ENCODE data around the gene APLNR.

APLNR gene

DNA sequence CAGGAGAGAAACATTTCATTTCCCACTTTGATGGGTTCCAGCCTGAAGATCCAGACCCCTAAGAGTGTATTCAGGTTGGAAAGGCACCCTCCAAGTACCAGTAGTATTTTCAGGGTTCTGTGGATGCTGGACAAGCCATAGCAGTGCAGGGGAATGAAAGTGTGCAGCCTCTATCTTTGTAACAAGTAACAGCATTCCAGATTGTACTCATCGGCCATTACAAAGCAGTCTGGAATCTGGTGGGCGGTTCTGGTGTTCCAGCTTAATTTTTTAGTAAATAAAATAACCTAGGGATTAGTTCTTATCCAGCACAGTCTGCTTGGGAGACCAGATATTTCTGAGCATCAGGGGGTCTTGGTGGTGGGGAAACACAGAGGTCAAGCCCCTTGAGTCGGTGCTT lies 22.6 kb downstream of the APLNR start:
- DNase-seq: no peak

DNA sequence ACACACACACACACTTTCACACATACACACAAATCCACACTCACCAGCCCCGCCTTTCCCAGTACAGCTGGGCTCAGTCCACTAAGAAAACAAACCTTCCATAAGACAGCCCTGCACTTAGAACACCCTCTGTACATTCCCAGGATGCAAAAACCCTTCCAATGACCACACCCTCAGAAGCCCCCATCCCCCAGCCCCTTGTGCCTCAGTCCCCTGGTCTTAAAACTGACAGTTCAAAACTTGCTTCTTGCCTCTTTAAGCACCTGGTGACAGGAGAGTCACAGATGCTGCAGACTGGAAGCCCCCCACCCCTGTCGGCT lies 23.0 kb downstream of the APLNR start:
- DNase-seq: no peak

DNA sequence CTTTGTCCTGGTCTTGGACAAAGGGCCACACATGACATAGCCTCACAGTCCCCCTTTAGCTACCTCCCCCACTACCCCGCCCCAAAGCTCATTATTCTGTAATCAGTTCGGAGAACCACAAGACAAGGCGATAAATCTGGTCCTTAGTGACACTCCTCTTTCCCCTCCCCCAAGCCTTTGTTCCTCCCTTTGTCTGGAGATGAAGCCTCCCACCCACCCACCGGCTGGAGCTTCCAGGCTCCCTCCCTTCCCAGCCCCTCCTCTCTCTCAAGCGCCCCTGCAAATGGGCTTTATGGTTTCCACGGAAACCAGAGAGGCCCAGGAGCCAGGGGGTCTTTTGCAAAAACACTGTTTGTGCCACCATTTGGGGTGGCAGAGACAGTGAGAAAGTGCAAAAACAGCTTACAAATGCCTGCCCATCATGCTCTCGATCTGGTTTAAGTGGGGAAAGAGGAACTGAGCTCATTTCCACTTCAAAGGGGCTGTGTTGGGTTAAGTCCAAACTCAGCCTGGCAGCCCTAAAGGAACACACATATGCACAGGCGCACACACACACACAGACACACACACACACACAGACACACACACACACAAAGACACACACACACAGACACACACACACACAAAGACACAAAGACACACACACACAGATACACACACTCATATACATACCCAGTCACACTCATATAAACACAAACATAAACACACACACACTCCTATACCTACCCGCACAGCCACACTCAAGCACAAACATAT lies 23.5 kb downstream of the APLNR start:
- DNase-seq: no peak

DNA sequence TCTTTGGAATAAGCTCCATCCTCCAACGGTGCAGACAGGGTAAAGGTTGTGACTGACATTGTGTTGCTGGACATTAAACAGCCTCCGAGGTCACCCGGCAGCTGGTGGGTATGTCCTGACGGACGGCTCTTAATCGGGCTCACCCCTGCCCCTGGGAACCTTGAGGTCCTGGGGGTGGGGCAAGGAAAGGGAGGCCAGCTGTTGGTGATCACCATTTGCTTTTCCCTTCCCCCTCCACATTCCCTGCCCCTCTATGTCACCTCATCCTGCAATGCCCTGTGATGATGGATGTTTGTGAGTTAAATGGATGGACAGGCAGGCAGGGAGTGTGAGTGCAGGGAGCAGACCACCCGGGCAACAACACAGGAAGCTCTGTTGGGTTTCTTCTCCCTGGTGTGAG lies 26.3 kb downstream of the APLNR start:
- DNase-seq: no peak

DNA sequence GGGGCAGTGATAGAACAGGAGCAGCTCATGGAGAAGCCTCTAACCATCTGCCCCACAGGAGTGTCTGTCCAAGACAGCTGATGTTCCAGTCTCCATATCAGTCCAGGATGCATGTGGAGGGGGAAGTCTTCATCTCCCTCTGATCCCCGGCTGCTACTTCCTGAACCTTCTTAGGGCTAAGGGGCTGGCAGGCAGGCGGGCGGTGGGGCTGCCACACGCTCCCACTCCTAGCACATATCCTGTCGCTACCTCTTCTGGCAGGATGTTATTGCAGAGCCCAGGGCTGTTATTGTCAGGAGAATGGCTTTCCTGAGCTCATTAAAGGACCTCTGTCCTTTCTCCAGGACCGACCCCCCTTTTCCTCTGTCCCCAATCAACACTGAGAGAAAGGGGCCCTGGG lies 29.9 kb downstream of the APLNR start:
- no peak for DNase-seq

DNA sequence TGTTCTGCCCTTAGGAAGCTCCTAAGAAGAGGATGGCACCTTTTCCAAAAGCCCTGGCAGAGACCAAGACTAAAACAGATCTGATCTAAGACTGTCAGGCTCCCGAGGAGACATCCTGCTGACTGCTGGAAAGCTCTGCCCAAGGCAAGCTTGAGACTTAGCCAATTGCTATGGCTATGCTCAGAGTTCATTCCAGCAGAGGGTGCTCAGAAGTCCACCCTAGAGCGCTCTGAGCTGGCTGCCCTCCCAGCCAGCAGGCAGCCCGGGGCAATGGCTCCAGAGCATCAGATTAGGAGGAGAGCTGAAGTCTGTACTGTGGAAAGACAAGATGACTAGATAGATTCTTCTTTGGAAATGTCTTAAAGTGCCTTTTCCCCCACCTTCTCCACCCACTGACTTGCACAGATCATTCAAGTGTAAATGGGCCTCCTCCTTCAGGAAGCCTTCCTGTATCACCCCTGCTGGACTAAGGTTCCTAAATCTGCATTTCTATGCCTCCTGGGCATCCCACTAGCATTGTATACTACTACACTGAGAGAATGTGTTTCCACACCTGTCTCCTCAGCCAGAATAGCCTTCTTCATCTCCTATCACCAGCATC lies 31.9 kb downstream of the APLNR start:
- DNase-seq: no peak

DNA sequence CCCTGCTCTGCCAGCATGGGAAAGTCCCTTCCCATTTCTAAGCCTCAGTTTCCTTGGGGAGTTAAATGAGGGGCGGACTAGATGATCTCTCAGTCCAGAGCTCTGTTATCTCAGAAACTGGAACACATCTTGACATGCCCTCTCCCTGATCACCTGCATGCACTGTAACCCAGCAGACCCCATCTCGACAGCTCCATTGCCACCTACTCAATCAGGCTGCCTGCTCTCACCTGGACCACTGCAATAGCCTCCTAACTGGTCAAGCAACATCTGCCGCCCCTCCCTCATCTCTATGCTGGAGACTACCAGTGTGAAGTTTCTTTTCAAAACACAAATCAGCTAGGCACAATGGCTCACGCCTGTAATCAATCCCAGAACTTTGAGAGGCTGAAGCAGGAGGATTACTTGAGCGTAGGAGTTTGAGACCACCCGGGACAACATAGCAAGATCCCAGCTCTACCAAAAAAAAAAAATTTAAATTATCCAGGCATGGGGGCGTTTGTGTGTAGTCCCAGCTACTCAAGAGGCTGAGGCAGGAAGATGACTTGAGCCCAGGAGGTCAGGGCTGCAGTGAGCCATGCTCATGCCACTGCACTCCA lies 33.1 kb downstream of the APLNR start:
- DNase-seq: no peak

DNA sequence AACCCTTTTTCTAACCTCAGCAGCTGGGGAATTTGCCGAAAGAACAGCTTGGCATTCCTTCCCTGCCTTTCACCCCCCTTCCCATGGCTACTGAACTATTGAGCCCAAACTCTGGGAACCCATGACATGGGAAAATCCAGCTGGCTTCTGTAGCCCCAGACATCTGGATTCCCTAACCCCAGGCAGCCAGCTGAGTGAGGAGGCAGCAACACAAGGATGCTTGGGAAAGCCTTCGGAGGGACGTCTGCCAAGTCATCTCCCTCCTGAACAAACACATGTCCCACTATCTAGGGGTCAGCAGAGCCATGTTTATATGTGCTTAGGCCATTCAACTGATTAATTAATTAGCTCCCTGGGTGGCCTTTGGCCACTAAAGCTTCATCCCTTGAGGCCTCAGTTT lies 33.7 kb downstream of the APLNR start:
- no peak for DNase-seq

DNA sequence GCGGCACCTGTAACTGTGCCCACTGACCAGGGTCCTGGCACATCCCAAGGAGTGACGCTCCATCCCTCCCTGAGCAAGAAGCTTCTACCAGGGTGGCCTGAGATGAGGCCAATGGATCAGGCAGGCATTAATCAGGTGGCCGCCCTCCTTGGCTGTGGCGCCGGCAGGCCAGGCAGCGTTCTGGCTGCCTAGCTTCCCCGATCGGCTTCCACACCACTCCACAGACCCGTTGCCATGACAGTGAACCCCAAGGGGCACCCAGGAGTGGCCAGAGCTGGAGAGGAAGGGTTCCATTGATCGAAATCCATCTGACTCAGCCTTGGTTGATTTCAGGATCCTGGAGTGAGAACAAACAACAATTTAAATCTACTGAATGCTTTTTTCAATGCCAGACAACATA lies 34.8 kb downstream of the APLNR start:
- DNase-seq: no peak

DNA sequence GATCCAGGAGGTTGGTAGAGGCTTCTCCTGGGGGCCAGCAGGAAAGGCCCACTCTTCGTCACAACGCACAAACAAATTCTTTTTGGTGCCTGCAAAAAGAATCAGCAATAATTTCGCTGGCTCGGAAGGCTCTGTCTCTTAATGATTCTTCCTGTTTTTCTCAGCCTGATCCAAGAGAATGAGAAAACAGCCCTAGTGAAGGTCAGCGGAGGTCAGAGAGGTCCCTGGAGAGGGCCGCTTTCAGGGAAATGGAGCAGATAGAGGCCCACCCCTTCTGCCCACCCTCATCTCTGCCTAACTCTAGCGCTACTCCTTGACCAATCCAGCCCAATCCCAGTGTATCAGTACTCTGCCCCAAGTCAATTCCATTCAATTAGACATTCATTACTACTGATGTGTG lies 36.1 kb downstream of the APLNR start:
- no peak for DNase-seq

DNA sequence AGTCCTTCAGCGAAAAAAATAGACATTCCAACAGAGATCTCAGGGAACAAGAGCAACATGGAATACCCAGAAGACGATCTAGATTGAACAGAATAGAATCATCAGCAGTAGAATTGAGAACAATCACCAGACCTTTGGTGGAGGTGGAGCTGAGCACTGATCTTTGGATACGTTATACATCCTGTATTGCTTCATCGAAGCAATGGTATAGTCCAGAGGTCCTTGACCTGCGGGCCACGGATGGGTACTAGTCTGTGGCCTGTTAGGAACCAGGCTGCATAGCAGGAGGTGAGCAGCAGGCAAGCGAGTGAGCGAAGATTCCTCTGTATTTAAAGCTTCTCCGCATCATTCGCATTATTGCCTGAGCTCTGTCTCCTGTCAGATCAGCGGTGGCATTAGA lies 37.7 kb downstream of the APLNR start:
- DNase-seq: no peak

DNA sequence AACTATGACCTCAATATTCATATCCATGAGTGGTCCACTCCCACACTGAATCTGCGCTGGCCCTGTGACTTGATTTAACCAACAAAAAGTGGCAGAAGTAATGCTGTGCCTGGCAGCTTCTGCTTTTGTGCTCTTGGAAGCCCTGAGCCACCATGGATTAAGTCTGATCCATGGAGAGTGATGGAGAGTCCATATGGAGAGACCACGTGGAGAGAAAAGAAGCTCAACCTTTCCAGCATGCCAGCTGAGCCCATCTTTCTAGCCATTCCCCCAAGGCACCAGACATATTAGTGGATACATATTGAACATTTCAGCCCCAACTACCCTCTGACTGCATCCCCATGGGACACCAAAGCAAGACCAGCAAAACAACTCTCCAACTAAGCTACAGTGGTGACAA lies 39.3 kb downstream of the APLNR start:
- no peak for DNase-seq

DNA sequence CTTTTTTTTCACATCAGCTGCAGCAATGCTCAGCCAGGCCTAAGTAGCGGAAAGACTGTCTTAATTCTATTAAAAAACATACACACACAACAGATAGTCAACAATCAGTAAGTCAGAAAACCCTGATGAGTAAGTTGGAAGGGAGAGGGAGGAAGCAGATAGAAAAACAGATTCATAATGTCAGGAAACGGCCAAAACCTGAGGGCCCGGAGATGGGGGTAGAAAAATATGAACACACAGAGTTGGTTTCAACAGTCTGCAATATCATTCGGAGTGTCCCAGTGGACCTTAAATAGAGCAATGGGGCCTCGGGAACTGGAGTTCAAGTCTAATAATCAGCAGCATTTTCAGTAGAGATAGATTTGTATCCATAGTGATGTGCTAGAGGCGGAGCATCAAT lies 40.5 kb downstream of the APLNR start:
- no peak for DNase-seq

DNA sequence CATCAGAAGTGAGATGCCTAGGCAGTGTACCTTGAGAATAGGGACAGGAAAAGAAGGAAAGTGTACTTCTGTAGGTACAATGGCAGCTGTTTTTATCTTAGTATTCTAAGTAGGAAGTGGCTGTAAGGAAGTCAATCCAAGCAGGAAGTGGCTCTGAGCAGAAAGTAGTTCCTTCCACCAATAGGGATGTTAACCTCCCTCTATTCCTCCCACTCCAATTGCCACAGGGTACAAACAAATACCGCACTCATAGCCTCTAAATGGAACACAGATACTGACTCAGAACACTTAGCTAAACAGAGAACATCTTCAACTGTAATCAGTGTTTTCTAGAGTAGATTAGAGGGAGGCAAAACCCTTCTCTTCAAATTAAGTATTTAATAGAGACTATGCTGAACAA lies 44.7 kb downstream of the APLNR start:
- no peak for DNase-seq

DNA sequence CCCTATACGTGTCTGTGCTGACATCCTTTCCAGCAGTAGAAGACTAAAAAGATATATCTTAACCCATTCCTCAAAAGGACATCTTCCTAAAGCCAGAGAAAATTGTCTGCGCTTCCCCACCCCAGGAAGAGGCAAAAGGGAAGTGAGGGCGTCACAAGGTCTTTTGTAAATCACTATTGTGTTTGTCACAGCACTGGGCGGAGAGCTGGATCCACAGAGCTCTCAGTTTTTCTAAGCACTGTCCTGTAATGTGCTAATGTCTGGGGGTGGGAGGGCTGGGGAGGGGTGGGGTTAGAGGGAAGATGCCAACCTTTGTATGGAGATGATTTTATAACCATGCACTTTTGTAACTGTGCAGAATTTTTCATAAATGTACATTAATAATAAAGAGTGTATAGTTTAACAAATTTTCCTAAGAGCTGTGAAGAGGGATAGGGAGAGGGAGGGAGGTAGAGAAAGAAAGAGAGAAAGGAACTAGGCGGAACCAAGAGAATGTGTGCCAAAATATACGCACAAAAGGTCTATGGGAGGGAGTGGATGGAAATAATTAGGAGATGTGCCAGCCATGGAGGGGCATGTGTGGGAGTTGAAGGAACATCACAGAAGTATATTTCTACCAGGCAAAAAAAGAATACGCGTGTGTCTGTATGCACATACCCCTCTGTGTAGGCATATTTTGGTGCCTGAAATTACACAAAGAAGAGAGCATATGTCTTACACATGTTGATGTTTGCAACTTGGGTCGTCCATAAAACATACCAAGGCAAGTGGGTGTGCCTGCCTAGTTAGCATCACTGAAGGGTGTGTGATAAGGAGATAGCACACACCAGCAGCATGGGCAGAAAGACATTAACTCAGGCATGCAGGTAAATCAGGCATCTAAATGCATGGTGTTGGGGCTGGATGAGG lies 45.5 kb downstream of the APLNR start:
- DNase-seq: no peak

DNA sequence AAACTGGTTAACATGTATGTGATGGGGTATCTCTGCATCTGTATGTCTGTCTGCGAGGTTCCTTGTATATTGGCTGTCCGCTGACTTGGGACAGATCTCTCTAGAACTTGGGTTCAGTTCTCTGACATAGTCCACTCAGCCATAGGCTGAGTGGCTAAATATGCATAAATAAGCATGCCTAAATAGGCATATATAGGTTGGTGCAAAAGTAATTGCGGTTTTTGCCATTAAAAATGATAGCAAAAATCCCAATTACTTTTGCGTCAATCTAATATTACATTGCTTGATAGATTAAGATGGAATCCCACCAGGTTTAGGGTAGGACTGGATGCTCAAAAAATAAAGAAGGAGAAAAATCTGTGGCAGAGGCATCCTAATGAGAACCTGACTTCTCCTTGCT lies 46.5 kb downstream of the APLNR start:
- no peak for DNase-seq
